A375 (cell line): Measurements from ENCODE around the gene SEMA7A. TPM values are rescaled to one million over a fixed set of nuclear protein-coding genes. Genes with fewer than 3 reads are reported as not detected.

Source experiments
- small RNA-seq: library from RNA; depleted of rRNA; stranded (forward); fragments of <200 nt; gene quantifications from one replicate; pipeline ENCODE3, GENCODE V24; 2014
- total RNA-seq: library from RNA; depleted of rRNA; stranded (reverse); fragments of >200 nt; shearing (Covaris generic); gene quantifications from 2 replicates; pipeline ENCODE4 v1.2.3, GENCODE V29; 2014; rRNA removed

SEMA7A gene, protein sequence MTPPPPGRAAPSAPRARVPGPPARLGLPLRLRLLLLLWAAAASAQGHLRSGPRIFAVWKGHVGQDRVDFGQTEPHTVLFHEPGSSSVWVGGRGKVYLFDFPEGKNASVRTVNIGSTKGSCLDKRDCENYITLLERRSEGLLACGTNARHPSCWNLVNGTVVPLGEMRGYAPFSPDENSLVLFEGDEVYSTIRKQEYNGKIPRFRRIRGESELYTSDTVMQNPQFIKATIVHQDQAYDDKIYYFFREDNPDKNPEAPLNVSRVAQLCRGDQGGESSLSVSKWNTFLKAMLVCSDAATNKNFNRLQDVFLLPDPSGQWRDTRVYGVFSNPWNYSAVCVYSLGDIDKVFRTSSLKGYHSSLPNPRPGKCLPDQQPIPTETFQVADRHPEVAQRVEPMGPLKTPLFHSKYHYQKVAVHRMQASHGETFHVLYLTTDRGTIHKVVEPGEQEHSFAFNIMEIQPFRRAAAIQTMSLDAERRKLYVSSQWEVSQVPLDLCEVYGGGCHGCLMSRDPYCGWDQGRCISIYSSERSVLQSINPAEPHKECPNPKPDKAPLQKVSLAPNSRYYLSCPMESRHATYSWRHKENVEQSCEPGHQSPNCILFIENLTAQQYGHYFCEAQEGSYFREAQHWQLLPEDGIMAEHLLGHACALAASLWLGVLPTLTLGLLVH
- total RNA-seq: 27.4 and 30.7 TPM in 2 replicates

DNA sequence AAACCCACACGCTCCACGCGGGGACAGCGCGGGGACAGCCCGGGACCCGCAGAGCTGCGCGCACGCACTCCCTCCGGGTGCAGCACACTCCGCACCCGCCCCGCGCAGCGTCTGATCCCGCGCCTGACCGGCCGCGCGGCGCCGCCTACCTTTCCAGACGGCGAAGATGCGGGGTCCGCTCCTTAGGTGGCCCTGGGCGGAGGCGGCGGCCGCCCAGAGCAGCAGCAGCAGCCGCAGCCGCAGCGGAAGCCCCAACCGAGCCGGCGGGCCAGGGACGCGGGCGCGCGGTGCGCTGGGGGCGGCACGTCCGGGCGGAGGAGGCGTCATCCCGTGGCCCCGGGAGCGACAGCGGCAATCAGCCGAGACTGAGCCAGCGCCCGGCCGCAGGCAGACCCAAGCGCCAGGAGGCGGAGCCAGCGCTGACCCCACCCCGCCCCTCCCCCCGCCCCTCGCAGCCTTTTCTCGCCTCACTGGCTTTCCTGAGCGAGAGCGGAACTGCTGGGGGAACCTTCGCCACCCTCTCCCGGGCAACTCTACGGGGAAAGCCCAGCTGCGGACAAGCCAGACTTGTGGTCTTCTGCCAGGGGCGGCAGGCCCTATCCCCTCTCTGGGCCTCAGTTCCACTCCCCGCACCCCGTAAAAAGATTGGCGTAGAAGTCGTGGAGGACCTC is at the start of gene SEMA7A:
Gene SEMA7A (minus strand): TSS at position 367 of the 671 bp plus-strand sequence. CDS start 40 bp downstream, at position 327.

DNA sequence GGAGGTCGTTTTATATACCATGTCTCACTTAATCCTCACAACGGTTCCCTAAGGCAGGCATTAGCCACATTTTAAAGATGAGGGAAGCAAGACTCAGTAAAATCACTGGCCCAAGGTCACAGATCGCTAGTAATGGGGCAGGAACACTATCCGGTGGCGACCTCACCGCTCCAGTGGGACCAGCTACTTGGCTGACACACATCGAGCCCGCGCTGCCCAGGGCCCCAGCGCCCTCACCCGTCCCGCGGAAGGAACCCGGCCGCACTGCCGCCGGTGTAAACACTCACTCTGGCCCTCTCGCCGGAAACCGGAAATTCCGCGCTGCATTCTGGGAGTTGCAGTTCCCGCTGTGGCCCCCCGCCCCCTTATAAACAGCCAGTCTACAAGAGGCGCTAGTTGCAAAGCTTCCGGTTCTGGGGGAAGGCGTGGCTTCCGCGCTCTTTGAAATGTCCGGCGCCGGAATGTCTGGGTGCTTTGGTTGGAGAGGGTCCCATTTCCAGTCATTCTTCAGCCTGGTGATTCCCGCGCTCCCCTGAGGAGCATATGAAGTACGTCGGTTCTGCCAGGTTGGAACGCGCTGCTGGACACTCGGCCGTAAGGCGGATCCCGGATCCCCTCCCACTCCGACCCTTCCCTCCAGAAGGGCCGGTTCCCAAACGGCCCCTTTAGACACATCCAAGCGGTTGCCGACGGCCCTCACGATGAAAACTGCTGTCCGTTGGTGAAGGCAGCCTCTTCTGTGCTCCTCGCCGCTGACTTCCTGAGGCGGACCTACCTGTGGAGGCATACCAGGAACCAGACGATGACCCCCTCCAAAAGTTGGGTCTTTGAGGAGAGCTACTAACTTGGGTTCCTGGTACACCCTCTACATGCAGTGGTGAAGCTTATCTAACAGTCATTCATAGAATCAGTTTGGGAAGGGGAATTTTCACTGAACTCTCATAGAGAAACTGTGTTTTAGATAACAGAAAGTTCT is 27.4 kb upstream of the SEMA7A start, which contains the start of gene UBL7:
Gene UBL7 (minus strand): TSS at position 290 of the 976 bp plus-strand sequence. CDS start 2,293 bp downstream, outside the sequence.

DNA sequence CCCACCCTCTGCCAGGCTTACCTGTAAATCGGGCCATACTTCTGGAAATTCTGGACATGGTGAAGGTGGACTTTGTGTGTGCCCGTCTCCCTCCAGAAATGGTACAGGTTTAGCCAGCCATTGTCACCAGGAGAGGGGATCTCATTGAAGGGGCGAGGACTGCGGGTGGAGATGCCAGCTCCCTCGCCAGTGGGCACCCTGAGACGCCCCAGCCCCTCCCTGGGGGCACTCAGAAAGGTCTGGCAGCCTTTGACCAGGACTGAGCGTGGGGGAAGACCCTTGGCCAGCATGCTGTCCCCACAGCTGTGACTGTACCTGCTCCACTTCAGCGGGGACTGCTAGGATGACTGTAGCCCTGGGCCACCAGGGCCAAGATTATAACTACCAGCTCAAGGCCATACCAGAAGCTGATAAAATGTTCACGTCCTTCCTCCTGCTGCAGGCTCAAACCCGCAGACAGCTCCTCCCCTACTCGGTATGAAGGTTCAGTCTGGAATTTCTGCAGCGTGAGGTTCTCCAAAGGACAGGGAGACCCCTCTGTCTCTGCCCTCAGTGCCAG is 66.4 kb downstream of the SEMA7A start, which contains the start of gene CYP11A1:
Gene CYP11A1 (minus strand): TSS at position 351 of the 559 bp plus-strand sequence. CDS start 61 bp downstream, at position 290.

Small RNA genes lying within 50 kb of the gene (small RNA-seq; reads per million reads assigned to genes)
- gene MIR6881: not detected

Other genes with a start within 250 kb of the SEMA7A start
- gene STRA6, start 231.2 kb downstream of the SEMA7A start, total RNA-seq: 44.3 and 45.8 TPM in 2 replicates
- gene CCDC33, start 197.6 kb downstream of the SEMA7A start, total RNA-seq: 1.5 and 3.7 TPM in 2 replicates
- gene CYP11A1, start 66.3 kb downstream of the SEMA7A start, total RNA-seq: 0.77 and 2.0 TPM in 2 replicates
- 100 and 101 TPM in 2 replicates for gene UBL7, start 27.2 kb upstream of the SEMA7A start, total RNA-seq
- gene ARID3B, start 107.3 kb upstream of the SEMA7A start, total RNA-seq: 3.9 and 5.7 TPM in 2 replicates
- gene CLK3, start 181.9 kb upstream of the SEMA7A start, total RNA-seq: 52.9 and 65.9 TPM in 2 replicates